ENCODE measurements around the gene OPN4. TPM values are rescaled to one million over a fixed set of nuclear protein-coding genes. Genes with fewer than 3 reads are reported as not detected.
A peak's percentile ranks its signal among the peaks of the same experiment; 100 is the strongest.

Gene OPN4
- total and polyA plus RNA-seq, 10 donors = not detected

GRCh38 chr10:86692023-86692514, 37.7 kb downstream of the OPN4 start:
- no peaks in the 10 kb centered on the region for H3K36me3 ChIP-seq
- DNase-seq = no peak
- H3K9me3 ChIP-seq = no peaks in the 10 kb centered on the region
- H3K27me3 ChIP-seq (replicated peaks in 1 of 7) = peaks cover 0 to 44% (median 0%) of the 10 kb centered on the region in 7 donors
- peaks cover 6 to 13% (median 9%) of the 10 kb centered on the region in 6 donors for H3K4me1 ChIP-seq
- no peak for TF ChIP-seq POLR2A (IDR thresholded peaks at IDR 0.05)
- H3K4me3 ChIP-seq = no peak overlapping the region
- 84 to 95% (median 92%) methylated on average over 3 to 8 of the region's 8 CpGs for WGBS, 5 donors
- H3K27ac ChIP-seq = no peak overlapping the region
- intact Hi-C loops (cut with DNase I; ENCODE audit: low total_unique reads) = no loop called here

DNA sequence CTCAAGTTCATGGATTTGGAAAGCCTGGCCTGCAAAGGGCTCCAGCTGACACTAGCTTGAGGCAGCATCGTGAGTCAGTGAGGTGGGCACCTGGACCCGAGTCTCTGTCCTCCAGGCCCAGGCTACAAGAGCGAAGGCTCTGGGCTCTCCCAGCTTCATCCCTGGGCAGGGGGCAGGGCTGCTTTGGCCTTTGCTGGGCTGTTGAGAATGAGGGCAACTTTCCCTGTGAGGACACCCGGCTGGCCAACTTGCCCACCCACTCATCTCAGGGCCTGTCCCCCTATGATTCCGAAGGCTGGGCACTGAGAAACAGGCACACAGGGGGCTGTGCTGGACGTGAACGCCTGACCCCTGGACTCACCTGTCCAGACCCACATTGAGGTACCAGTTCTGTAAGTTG, 38.3 kb downstream of the OPN4 start:
- intact Hi-C loops (cut with DNase I; ENCODE audit: low total_unique reads) = no loop called here
- no peak overlapping the region for H3K27ac ChIP-seq

GRCh38 chr10:86693275-86693674, 38.9 kb downstream of the OPN4 start:
- H3K36me3 ChIP-seq = no peaks in the 10 kb centered on the region
- H3K27me3 ChIP-seq (replicated peaks in 1 of 7) = peaks cover 0 to 38% (median 0%) of the 10 kb centered on the region in 7 donors
- intact Hi-C loops (cut with DNase I; ENCODE audit: low total_unique reads) = no loop called here
- peaks cover 4 to 9% (median 7%) of the 10 kb centered on the region in 6 donors for H3K4me1 ChIP-seq
- 85 to 97% (median 90%) methylated on average over 2 of the region's 2 CpGs for WGBS, 5 donors
- H3K4me3 ChIP-seq = no peak overlapping the region
- no peak overlapping the region for H3K27ac ChIP-seq
- DNase-seq = no peak
- TF ChIP-seq POLR2A (IDR thresholded peaks at IDR 0.05) = no peak
- TF ChIP-seq POLR2AphosphoS5 (IDR thresholded peaks at IDR 0.05) = no peak
- TF ChIP-seq, protein P1, sequence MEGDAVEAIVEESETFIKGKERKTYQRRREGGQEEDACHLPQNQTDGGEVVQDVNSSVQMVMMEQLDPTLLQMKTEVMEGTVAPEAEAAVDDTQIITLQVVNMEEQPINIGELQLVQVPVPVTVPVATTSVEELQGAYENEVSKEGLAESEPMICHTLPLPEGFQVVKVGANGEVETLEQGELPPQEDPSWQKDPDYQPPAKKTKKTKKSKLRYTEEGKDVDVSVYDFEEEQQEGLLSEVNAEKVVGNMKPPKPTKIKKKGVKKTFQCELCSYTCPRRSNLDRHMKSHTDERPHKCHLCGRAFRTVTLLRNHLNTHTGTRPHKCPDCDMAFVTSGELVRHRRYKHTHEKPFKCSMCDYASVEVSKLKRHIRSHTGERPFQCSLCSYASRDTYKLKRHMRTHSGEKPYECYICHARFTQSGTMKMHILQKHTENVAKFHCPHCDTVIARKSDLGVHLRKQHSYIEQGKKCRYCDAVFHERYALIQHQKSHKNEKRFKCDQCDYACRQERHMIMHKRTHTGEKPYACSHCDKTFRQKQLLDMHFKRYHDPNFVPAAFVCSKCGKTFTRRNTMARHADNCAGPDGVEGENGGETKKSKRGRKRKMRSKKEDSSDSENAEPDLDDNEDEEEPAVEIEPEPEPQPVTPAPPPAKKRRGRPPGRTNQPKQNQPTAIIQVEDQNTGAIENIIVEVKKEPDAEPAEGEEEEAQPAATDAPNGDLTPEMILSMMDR (IDR thresholded peaks at IDR 0.05 in 8 of 11, conservative IDR thresholded peaks at IDR 0.05 in 3 of 11) = no peak
- H3K9me3 ChIP-seq = no peaks in the 10 kb centered on the region

More for the DNA sequence above, 38.3 kb downstream of the OPN4 start:
- 85 to 94% (median 89%) methylated on average over 7 of the region's 7 CpGs for WGBS, 5 donors
- TF ChIP-seq, protein P1 (IDR thresholded peaks at IDR 0.05 in 8 of 11, conservative IDR thresholded peaks at IDR 0.05 in 3 of 11) = no peak
- TF ChIP-seq POLR2A (IDR thresholded peaks at IDR 0.05) = no peak
- no peak for TF ChIP-seq POLR2AphosphoS5 (IDR thresholded peaks at IDR 0.05)
- peaks cover 0 to 38% (median 0%) of the 10 kb centered on the region in 7 donors for H3K27me3 ChIP-seq (replicated peaks in 1 of 7)
- no peak for DNase-seq
- H3K4me1 ChIP-seq = peaks cover 6 to 13% (median 9%) of the 10 kb centered on the region in 6 donors
- H3K36me3 ChIP-seq = no peaks in the 10 kb centered on the region
- no peaks in the 10 kb centered on the region for H3K9me3 ChIP-seq
- H3K4me3 ChIP-seq = no peak overlapping the region

DNA sequence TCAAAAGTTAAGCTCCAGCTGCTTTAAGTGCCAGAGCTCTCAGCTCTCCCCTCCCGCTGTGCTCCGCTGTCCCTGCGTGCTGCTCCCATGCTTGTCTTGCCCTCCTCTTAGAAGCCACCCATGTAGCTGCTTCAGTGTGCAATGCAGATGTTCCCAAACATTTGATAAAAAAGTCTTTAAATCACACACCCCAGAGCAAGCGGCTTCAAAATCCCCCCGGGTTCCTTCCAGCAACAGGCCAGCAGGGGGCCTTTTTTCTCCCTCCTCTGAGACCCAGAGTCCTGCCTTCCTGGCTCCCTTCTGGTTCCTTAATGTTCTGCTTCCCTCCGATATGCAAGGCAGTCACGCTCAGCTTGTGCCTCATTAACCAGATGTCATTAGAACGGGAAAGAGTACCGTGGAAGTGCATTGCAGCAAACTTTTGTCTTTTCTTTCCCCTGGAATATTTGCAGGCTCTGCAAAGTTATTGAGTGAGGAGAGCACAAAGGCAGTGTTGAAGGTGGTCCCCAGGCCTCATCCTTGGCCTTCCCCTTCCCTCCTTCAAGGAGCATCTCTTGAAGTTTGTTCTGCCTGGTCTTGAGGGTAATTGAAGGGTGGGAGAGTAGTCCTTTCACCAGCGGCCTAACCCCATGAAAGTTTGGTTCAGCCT, 39.5 kb downstream of the OPN4 start:
- H3K27ac ChIP-seq = no peak overlapping the region
- no peak for DNase-seq

More for the DNA sequence above, 39.5 kb downstream of the OPN4 start:
- 23 to 34% (median 24%) methylated on average over 10 of the region's 10 CpGs for WGBS, 5 donors
- H3K4me1 ChIP-seq = peaks cover 0 to 4% (median 1%) of the 10 kb centered on the region in 6 donors
- no peaks in the 10 kb centered on the region for H3K36me3 ChIP-seq
- H3K27me3 ChIP-seq (replicated peaks in 1 of 7) = peaks cover 0 to 38% (median 0%) of the 10 kb centered on the region in 7 donors
- no peaks in the 10 kb centered on the region for H3K9me3 ChIP-seq
- no peak overlapping the region for H3K4me3 ChIP-seq
- intact Hi-C loops (cut with DNase I; ENCODE audit: low total_unique reads) = no loop called here
- TF ChIP-seq, protein P1 (IDR thresholded peaks at IDR 0.05 in 8 of 11, conservative IDR thresholded peaks at IDR 0.05 in 3 of 11) = peak; percentile 16 to 76 (median 58)
- TF ChIP-seq POLR2A (IDR thresholded peaks at IDR 0.05) = no peak
